HCT116 (cell line): ENCODE results near the gene OXCT2. TPM values are rescaled to one million over a fixed set of nuclear protein-coding genes. Genes with fewer than 3 reads are reported as not detected.

Experiments
- ATAC-seq: fragments of 200-7000 bp; cut with Tn5 transposase; 2 replicates; pipeline ENCODE4 v1.9.1; 2020; ENCODE audit warnings: mild to moderate bottlenecking, moderate library complexity
- BruUV-seq: library from RNA; stranded (reverse); fragments of 400-500 nt; replicated peaks from 2 replicates; lab custom pipeline; 2021; lab: Mats Ljungman, UMichigan
- CTCF ChIA-PET: fragments of 300-600 bp; sonication (Branson Sonifier 250); formaldehyde crosslinking; loops from one replicate; lab custom pipeline; 2021; ENCODE audit warnings: antibody characterized with exemption; lab: Charles Lee
- POLR2A ChIA-PET: fragments of 300-600, 350-600 bp; sonication (Branson Sonifier 250); formaldehyde crosslinking; loops from one replicate; lab custom pipeline; 2021; ENCODE audit warnings: antibody characterized with exemption; lab: Charles Lee
- RAD21 ChIA-PET, 2 experiments: fragments of 300-600 bp; sonication (Branson Sonifier 250); formaldehyde crosslinking; loops; one replicate each; lab custom pipeline; 2023; ENCODE audit warnings: low total read pairs in 2 of 2; ENCODE audit not compliant: uncharacterized antibody in 2 of 2, unreplicated experiment in 2 of 2, low non-redundant PET in 1 of 2; lab: Charles Lee
- DNase-seq: peaks from one replicate; pipeline ENCODE4 v3.0.0-alpha.2; 2010; ENCODE audit warnings: low read depth, low spot score
- H2AFZ ChIP-seq: fragments of 200-600 bp; shearing (Covaris generic), sonication (generic); 2 replicates; pipeline ENCODE4 v1.6.1; 2017; ENCODE audit warnings: low read depth, mixed run types, mixed read lengths, antibody characterized with exemption, low read length; ENCODE audit not compliant: poor library complexity, severe bottlenecking
- H3K27ac ChIP-seq: 2 replicates; pipeline ENCODE4 v1.5.1; 2012; ENCODE audit warnings: low read depth, low read length
- H3K27me3 ChIP-seq: fragments of 200-600 bp; sonication (generic); 2 replicates; pipeline ENCODE4 v1.6.1; 2016; ENCODE audit warnings: mixed run types, low read length, mixed read lengths; ENCODE audit not compliant: insufficient read depth
- H3K36me3 ChIP-seq, 2 experiments: fragments of 200-500 bp in 1 of 2; fragments of 200-600 bp in 1 of 2; sonication (Bioruptor generic) in 1 of 2; sonication (generic) in 1 of 2; 2 replicates each; pipeline versions ENCODE4 v1.5.1 to v1.6.1; 2014 to 2016; ENCODE audit warnings: low read length in 2 of 2, inconsistent platforms in 1 of 2, mixed read lengths in 1 of 2, mixed run types in 1 of 2; ENCODE audit not compliant: insufficient read depth in 2 of 2, control insufficient read depth in 1 of 2
- H3K4me1 ChIP-seq, 2 experiments: fragments of 200-600 bp in 1 of 2; sonication (generic) in 1 of 2; 2 replicates each; pipeline versions ENCODE4 v1.5.1 to v1.6.1; 2012 to 2017; ENCODE audit warnings: low read length in 2 of 2, inconsistent platforms in 1 of 2, mild to moderate bottlenecking in 1 of 2, mixed read lengths in 1 of 2, mixed run types in 1 of 2, moderate library complexity in 1 of 2; ENCODE audit not compliant: insufficient read depth in 2 of 2, control insufficient read depth in 1 of 2
- H3K4me2 ChIP-seq: fragments of 200-600 bp; sonication (generic); 2 replicates; pipeline ENCODE4 v1.6.1; 2017; ENCODE audit warnings: mixed run types, low read length, mixed read lengths
- H3K4me3 ChIP-seq, 2 experiments: fragments of 200-600 bp in 1 of 2; sonication (generic) in 1 of 2; replicated peaks in 1 of 2; 2 replicates each; pipeline ENCODE4 v1.5.1; 2011 to 2016; ENCODE audit warnings: low read length in 2 of 2, control low read depth in 1 of 2, low read depth in 1 of 2, mild to moderate bottlenecking in 1 of 2, mixed read lengths in 1 of 2, mixed run types in 1 of 2
- H3K79me2 ChIP-seq: fragments of 200-600 bp; sonication (generic); 2 replicates; pipeline ENCODE4 v1.6.1; 2017; ENCODE audit warnings: mild to moderate bottlenecking, mixed run types, low read length, moderate library complexity, mixed read lengths; ENCODE audit not compliant: insufficient read depth
- H3K9ac ChIP-seq: fragments of 200-600 bp; sonication (generic); 2 replicates; pipeline ENCODE4 v1.6.1; 2016; ENCODE audit warnings: low read length, mixed read lengths
- H3K9me2 ChIP-seq: fragments of 200-600 bp; sonication (generic), shearing (Covaris generic); 2 replicates; pipeline ENCODE4 v1.6.1; 2017; ENCODE audit warnings: mixed run types, mild to moderate bottlenecking, moderate library complexity; ENCODE audit not compliant: insufficient read depth
- H3K9me3 ChIP-seq, 2 experiments: fragments of 200-500 bp in 1 of 2; fragments of 200-600 bp in 1 of 2; sonication (Bioruptor generic) in 1 of 2; sonication (generic) in 1 of 2; 2 replicates each; pipeline ENCODE4 v1.6.1; 2014 to 2017; ENCODE audit warnings: low read length in 2 of 2, mixed read lengths in 2 of 2, inconsistent platforms in 1 of 2, low read depth in 1 of 2, mild to moderate bottlenecking in 1 of 2, mixed run types in 1 of 2, moderate library complexity in 1 of 2; ENCODE audit not compliant: control insufficient read depth in 1 of 2, insufficient read depth in 1 of 2
- H4K20me1 ChIP-seq: fragments of 200-600 bp; sonication (generic), shearing (Covaris generic); 2 replicates; pipeline ENCODE4 v1.6.1; 2017; ENCODE audit warnings: mixed run types, mild to moderate bottlenecking, moderate library complexity; ENCODE audit not compliant: insufficient read depth
- ATF3 ChIP-seq: IDR thresholded peaks from 2 replicates; pipeline ENCODE4 v1.6.1; 2012
- CTCF ChIP-seq, 3 experiments: fragments of 200-600 bp in 1 of 3; sonication (generic) in 1 of 3; IDR thresholded peaks in 2 of 3; conservative IDR thresholded peaks in 1 of 3; 2 replicates each; pipeline ENCODE4 v1.5.1; 2012 to 2017; ENCODE audit warnings: low read depth in 2 of 3, low read length in 2 of 3, antibody characterized with exemption in 1 of 3, borderline replicate concordance in 1 of 3, control low read depth in 1 of 3, mild to moderate bottlenecking in 1 of 3, mixed read lengths in 1 of 3, mixed run types in 1 of 3, moderate library complexity in 1 of 3; ENCODE audit not compliant: insufficient read depth in 1 of 3
- EZH2 ChIP-seq: fragments of 200-600 bp; sonication (generic); IDR thresholded peaks from 2 replicates; pipeline ENCODE4 v1.6.1; 2017; ENCODE audit warnings: antibody characterized with exemption, mixed run types
- FOSL1 ChIP-seq: IDR thresholded peaks from 2 replicates; pipeline ENCODE4 v1.6.1; 2012; ENCODE audit warnings: low read depth
- MAX ChIP-seq: IDR thresholded peaks from 2 replicates; pipeline ENCODE4 v1.6.1; 2012
- POLR2AphosphoS5 ChIP-seq: IDR thresholded peaks from 2 replicates; pipeline ENCODE4 v1.6.1; 2011; ENCODE audit warnings: mild to moderate bottlenecking, low read depth, low read length, moderate library complexity
- RAD21 ChIP-seq: IDR thresholded peaks from 2 replicates; pipeline ENCODE4 v1.6.1; 2012; ENCODE audit warnings: low read depth, mild to moderate bottlenecking
- REST ChIP-seq: IDR thresholded peaks from 2 replicates; pipeline ENCODE4 v1.6.1; 2012; ENCODE audit warnings: low read depth
- TCF7L2 ChIP-seq: IDR thresholded peaks from 2 replicates; pipeline ENCODE4 v1.7.0; 2011; ENCODE audit warnings: borderline replicate concordance, inconsistent platforms; ENCODE audit not compliant: insufficient read depth, insufficient read length; ENCODE audit errors: extremely low read depth
- ZFX ChIP-seq: fragments of 450-650 bp; IDR thresholded peaks from 2 replicates; pipeline ENCODE4 v1.6.1; 2017
- intact Hi-C: fragments of 100-400 bp; cut with micrococcal nuclease; formaldehyde crosslinking; loops from 2 replicates; pipeline ENCODE4 v1.10.0; 2022
- total RNA-seq: library from RNA; stranded (reverse); gene quantifications from one replicate; pipeline ENCODE4 v1.2.1, GENCODE V29; 2021; ENCODE audit not compliant: unreplicated experiment

OXCT2 gene
- total RNA-seq, 1 experiment from 2014 or later, result 3.7 TPM

GRCh38 chr1:39757501-39757900, 13.6 kb downstream of the OXCT2 start:
- Histone ChIP-seq H3K79me2 (no peaks in the 10 kb centered on the region), H3K9me2 (no peaks in the 10 kb centered on the region), H3K27me3 (no peaks in the 10 kb centered on the region), H3K4me2 (no peak overlapping the region), H2AFZ (no peak overlapping the region), H3K9me3 (no peaks in the 10 kb centered on the region), H3K4me3 (no peak overlapping the region), H3K9ac (no peak overlapping the region)
- no peak for ATAC-seq
- intact Hi-C loops, result no loop called here
- DNase-seq, result no peak
- POLR2A ChIA-PET, result no interaction called here
- CTCF ChIA-PET, result no interaction called here
- TF ChIP-seq REST (no peak), CTCF (IDR thresholded peaks at IDR 0.05 in 2 of 3, conservative IDR thresholded peaks at IDR 0.05 in 1 of 3; ENCODE audit: borderline replicate concordance in 1 of 3, insufficient read depth in 1 of 3, low read depth in 2 of 3, low read length in 2 of 3) (no peak), EZH2 (no peak), RAD21 (no peak), POLR2AphosphoS5 (no peak), MAX (no peak), ATF3 (no peak), ZFX (no peak), TCF7L2 (no peak), FOSL1 (no peak)
- TF ChIP-seq, all 23 proteins: peak for 0
- H3K36me3 ChIP-seq, result peaks cover 20 to 45% of the 10 kb centered on the region in 2 experiments; a peak in 3 of 4 replicates
- no peaks in the 10 kb centered on the region for H4K20me1 ChIP-seq
- RAD21 ChIA-PET, result no interaction called here
- TSS peak; percentile 60 for BruUV-seq
- H3K4me1 ChIP-seq, result no peaks in the 10 kb centered on the region
- H3K27ac ChIP-seq, result no peak overlapping the region
